GM12892 (cell line): ENCODE data around the gene SNAPC2.

Source experiments
- POLR2A ChIP-seq: IDR thresholded peaks from 2 replicates; pipeline ENCODE4 v1.6.1; 2011; ENCODE audit warnings: low read depth, low read length, control low read depth
- POLR2AphosphoS5 ChIP-seq: IDR thresholded peaks from 2 replicates; pipeline ENCODE4 v1.6.1; 2011; ENCODE audit warnings: low read depth, low read length, control low read depth
- TAF1 ChIP-seq: IDR thresholded peaks from 2 replicates; pipeline ENCODE4 v1.6.1; 2011; ENCODE audit warnings: low read depth, mild to moderate bottlenecking, control low read depth, low read length, borderline replicate concordance

GRCh38 chr19:7924651-7925170 is 4.6 kb downstream of the SNAPC2 start:
- TF ChIP-seq POLR2A = no peak
- TF ChIP-seq TAF1 = no peak
- TF ChIP-seq POLR2AphosphoS5 = no peak
